Measurements from ENCODE around the gene LLGL1. TPM values are rescaled to one million over a fixed set of nuclear protein-coding genes. Genes with fewer than 3 reads are reported as not detected.

LLGL1 gene
- total and polyA plus RNA-seq, 9 donors = 2.5 to 28.0 (median 21.6) TPM

GRCh38 chr17:18280766-18281371 lies 55.4 kb downstream of the LLGL1 start:
- no peaks in the 10 kb centered on the region for H3K36me3 ChIP-seq
- H3K4me1 ChIP-seq (ENCODE audit: insufficient read depth) = no peaks in the 10 kb centered on the region
- WGBS, 3 donors = 50 to 58% (median 54%) methylated on average over 5 of the region's 5 CpGs
- DNase-seq = no peak
- no peaks in the 10 kb centered on the region for H3K9me3 ChIP-seq
- no peak overlapping the region for H3K4me3 ChIP-seq
- no peak overlapping the region for H3K27ac ChIP-seq
- H3K27me3 ChIP-seq = no peaks in the 10 kb centered on the region
- intact Hi-C loops (cut with DNase I) = no loop called here
- no peak for TF ChIP-seq POLR2A (IDR thresholded peaks at IDR 0.05)

- WGBS, 3 donors = 89 to 94% (median 90%) methylated on average over 6 of the region's 6 CpGs
- H3K9me3 ChIP-seq = no peaks in the 10 kb centered on the region
- TF ChIP-seq EP300 (IDR thresholded peaks at IDR 0.05) (no peak), CTCF (IDR thresholded peaks at IDR 0.05) (no peak), POLR2A (IDR thresholded peaks at IDR 0.05) (no peak)
- H3K27me3 ChIP-seq = no peaks in the 10 kb centered on the region
- no peak overlapping the region for H3K4me3 ChIP-seq
- DNase-seq = no peak
- H3K27ac ChIP-seq = no peak overlapping the region
- intact Hi-C loops (cut with DNase I) = no loop called here
- no peaks in the 10 kb centered on the region for H3K4me1 ChIP-seq (ENCODE audit: insufficient read depth)
- H3K36me3 ChIP-seq = no peaks in the 10 kb centered on the region
These were observed 56.4 kb downstream of the LLGL1 start for GRCh38 chr17:18281788-18282187.

GRCh38 chr17:18285296-18285695 lies 59.9 kb downstream of the LLGL1 start:
- WGBS, 3 donors = 94 to 97% (median 95%) methylated on average over 11 of the region's 11 CpGs
- no peaks in the 10 kb centered on the region for H3K9me3 ChIP-seq
- no peaks in the 10 kb centered on the region for H3K27me3 ChIP-seq
- H3K27ac ChIP-seq = no peak overlapping the region
- TF ChIP-seq POLR2A (IDR thresholded peaks at IDR 0.05) (no peak), EP300 (IDR thresholded peaks at IDR 0.05) (no peak), CTCF (IDR thresholded peaks at IDR 0.05) (no peak)
- no peaks in the 10 kb centered on the region for H3K36me3 ChIP-seq
- no peaks in the 10 kb centered on the region for H3K4me1 ChIP-seq (ENCODE audit: insufficient read depth)
- intact Hi-C loops (cut with DNase I) = no loop called here
- H3K4me3 ChIP-seq = no peak overlapping the region
- DNase-seq = no peak

- WGBS, 3 donors = 89 to 92% (median 91%) methylated on average over 15 of the region's 15 CpGs
- intact Hi-C loops (cut with DNase I) = no loop called here
- Histone ChIP-seq H3K4me1 (ENCODE audit: insufficient read depth) (no peaks in the 10 kb centered on the region), H3K4me3 (no peak overlapping the region), H3K9me3 (no peaks in the 10 kb centered on the region), H3K36me3 (no peaks in the 10 kb centered on the region), H3K27ac (no peak overlapping the region), H3K27me3 (no peaks in the 10 kb centered on the region)
- DNase-seq = no peak
- TF ChIP-seq EP300 (IDR thresholded peaks at IDR 0.05) (no peak), CTCF (IDR thresholded peaks at IDR 0.05) (no peak), POLR2A (IDR thresholded peaks at IDR 0.05) (no peak)
These were observed 66.5 kb downstream of the LLGL1 start for GRCh38 chr17:18291718-18292540.

Other genes starting within 250 kb of the LLGL1 start
- gene ATPAF2, start 186.5 kb upstream of the LLGL1 start, total RNA-seq = 10 to 100 TPM in 5 of 7 donors, 1 to 10 TPM in 2; 5.5 to 18.6 (median 15.5) TPM
- 10 to 100 TPM; 11.7 to 34.5 TPM for gene ATPAF2, start 186.5 kb upstream of the LLGL1 start, polyA plus RNA-seq
- gene GID4, start 186.2 kb upstream of the LLGL1 start, total RNA-seq = 10 to 100 TPM in 4 of 7 donors, 1 to 10 TPM in 3; 6.0 to 13.2 (median 11.2) TPM
- 10 to 100 TPM in 1 of 2 donors, 1 to 10 TPM in 1; 8.2 to 14.4 TPM for gene GID4, start 186.2 kb upstream of the LLGL1 start, polyA plus RNA-seq
- gene DRG2, start 137.7 kb upstream of the LLGL1 start, total RNA-seq = 10 to 100 TPM; 24.2 to 45.9 (median 42.0) TPM
- gene DRG2, start 137.7 kb upstream of the LLGL1 start, polyA plus RNA-seq = 10 to 100 TPM; 18.1 to 34.7 TPM
- 1 to 10 TPM; 1.5 to 5.4 (median 4.7) TPM for gene MYO15A, start 116.9 kb upstream of the LLGL1 start, total RNA-seq
- gene MYO15A, start 116.9 kb upstream of the LLGL1 start, polyA plus RNA-seq = 1 to 10 TPM; 1.8 to 2.7 TPM
- 100 to 1,000 TPM in 5 of 7 donors, 10 to 100 TPM in 2; 51.5 to 137 (median 105) TPM for gene ALKBH5, start 41.8 kb upstream of the LLGL1 start, total RNA-seq
- gene ALKBH5, start 41.8 kb upstream of the LLGL1 start, polyA plus RNA-seq = 10 to 100 TPM; 39.6 to 54.4 TPM
- 100 to 1,000 TPM; 127 to 245 (median 178) TPM for gene FLII, start 33.1 kb downstream of the LLGL1 start, total RNA-seq
- 100 to 1,000 TPM; 132 to 152 TPM for gene FLII, start 33.1 kb downstream of the LLGL1 start, polyA plus RNA-seq
- gene MIEF2, start 35.0 kb downstream of the LLGL1 start, total RNA-seq = 10 to 100 TPM; 15.1 to 36.1 (median 23.2) TPM
- 10 to 100 TPM in 1 of 2 donors, 1 to 10 TPM in 1; 4.0 to 21.9 TPM for gene MIEF2, start 35.0 kb downstream of the LLGL1 start, polyA plus RNA-seq
- gene TOP3A, start 89.4 kb downstream of the LLGL1 start, total RNA-seq = 10 to 100 TPM; 19.6 to 35.7 (median 22.2) TPM
- 10 to 100 TPM; 12.6 to 19.9 TPM for gene TOP3A, start 89.4 kb downstream of the LLGL1 start, polyA plus RNA-seq
- 10 to 100 TPM in 5 of 7 donors, 1 to 10 TPM in 2; 7.1 to 16.7 (median 14.0) TPM for gene SMCR8, start 89.7 kb downstream of the LLGL1 start, total RNA-seq
- gene SMCR8, start 89.7 kb downstream of the LLGL1 start, polyA plus RNA-seq = 10 to 100 TPM in 1 of 2 donors, 1 to 10 TPM in 1; 8.8 to 13.2 TPM
- gene SHMT1, start 137.9 kb downstream of the LLGL1 start, total RNA-seq = 10 to 100 TPM; 16.9 to 32.8 (median 21.3) TPM
- gene SHMT1, start 137.9 kb downstream of the LLGL1 start, polyA plus RNA-seq = 10 to 100 TPM; 13.3 to 14.2 TPM
- gene EVPLL, start 152.1 kb downstream of the LLGL1 start, total RNA-seq = not detected
- gene EVPLL, start 152.1 kb downstream of the LLGL1 start, polyA plus RNA-seq = not detected